Keratinocyte (primary cell): ENCODE results near the gene PROM1.

Experiments used
- EZH2 ChIP-seq: IDR thresholded peaks from one replicate; pipeline ENCODE4 v1.6.1; 2012; ENCODE audit warnings: inconsistent platforms, mild to moderate bottlenecking, low read length, moderate library complexity
- TF ChIP-seq, protein P1 (sequence below), 3 experiments: IDR thresholded peaks in 1 of 3; conservative IDR thresholded peaks in 1 of 3; optimal IDR thresholded peaks in 1 of 3; 2 replicates in 2 of 3; 3 replicates in 1 of 3; pipeline versions ENCODE3 to v1.5.1; 2011; ENCODE audit warnings: low read length in 3 of 3, mild to moderate bottlenecking in 3 of 3, moderate library complexity in 2 of 3, control low read depth in 1 of 3, inconsistent platforms in 1 of 3; ENCODE audit not compliant: insufficient read depth in 2 of 3; ENCODE audit errors: extremely low read depth in 1 of 3

GRCh38 chr4:16007471-16008095, 76.2 kb downstream of the PROM1 start:
- TF ChIP-seq, protein P1, sequence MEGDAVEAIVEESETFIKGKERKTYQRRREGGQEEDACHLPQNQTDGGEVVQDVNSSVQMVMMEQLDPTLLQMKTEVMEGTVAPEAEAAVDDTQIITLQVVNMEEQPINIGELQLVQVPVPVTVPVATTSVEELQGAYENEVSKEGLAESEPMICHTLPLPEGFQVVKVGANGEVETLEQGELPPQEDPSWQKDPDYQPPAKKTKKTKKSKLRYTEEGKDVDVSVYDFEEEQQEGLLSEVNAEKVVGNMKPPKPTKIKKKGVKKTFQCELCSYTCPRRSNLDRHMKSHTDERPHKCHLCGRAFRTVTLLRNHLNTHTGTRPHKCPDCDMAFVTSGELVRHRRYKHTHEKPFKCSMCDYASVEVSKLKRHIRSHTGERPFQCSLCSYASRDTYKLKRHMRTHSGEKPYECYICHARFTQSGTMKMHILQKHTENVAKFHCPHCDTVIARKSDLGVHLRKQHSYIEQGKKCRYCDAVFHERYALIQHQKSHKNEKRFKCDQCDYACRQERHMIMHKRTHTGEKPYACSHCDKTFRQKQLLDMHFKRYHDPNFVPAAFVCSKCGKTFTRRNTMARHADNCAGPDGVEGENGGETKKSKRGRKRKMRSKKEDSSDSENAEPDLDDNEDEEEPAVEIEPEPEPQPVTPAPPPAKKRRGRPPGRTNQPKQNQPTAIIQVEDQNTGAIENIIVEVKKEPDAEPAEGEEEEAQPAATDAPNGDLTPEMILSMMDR (optimal IDR thresholded peaks at IDR 0.05 in 1 of 3, IDR thresholded peaks at IDR 0.05 in 1 of 3, conservative IDR thresholded peaks at IDR 0.05 in 1 of 3; ENCODE audit: extremely low read depth in 1 of 3, insufficient read depth in 2 of 3, low read length in 3 of 3) = no peak
- TF ChIP-seq EZH2 = no peak
